Fibroblast of skin of left biceps (primary cell): ENCODE results near the gene EYA2.
"Not testable (repeated sequence)": the region's sequence is repeated elsewhere in the genome, so short reads cannot be mapped to it uniquely, and the experiment has no call there.

Experiments
- DNase-seq, 2 experiments: peaks; one replicate each; pipeline ENCODE4 v3.0.0-alpha.2; 2013; ENCODE audit warnings: low read depth in 2 of 2

EYA2 gene

DNA sequence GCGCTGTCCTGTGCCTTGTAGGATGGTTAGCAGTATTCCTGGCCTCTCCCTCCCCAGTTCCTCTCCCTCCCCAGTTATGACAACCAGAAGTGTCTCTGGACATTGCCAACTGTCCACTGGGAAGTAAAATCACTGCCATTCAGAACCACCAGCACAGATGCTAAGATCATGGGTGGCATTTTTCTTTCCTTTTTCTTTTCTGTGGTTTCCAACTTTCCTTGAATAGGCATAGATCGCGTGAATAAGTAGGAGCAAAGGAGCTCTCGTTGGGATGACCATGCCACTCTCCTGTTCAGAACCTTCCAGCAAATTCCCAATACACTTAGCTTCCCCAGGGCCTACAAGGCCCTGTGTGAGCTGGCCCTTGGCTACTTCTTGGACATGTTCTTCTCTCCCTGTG is 59.0 kb downstream of the EYA2 start:
- DNase-seq = no peak

DNA sequence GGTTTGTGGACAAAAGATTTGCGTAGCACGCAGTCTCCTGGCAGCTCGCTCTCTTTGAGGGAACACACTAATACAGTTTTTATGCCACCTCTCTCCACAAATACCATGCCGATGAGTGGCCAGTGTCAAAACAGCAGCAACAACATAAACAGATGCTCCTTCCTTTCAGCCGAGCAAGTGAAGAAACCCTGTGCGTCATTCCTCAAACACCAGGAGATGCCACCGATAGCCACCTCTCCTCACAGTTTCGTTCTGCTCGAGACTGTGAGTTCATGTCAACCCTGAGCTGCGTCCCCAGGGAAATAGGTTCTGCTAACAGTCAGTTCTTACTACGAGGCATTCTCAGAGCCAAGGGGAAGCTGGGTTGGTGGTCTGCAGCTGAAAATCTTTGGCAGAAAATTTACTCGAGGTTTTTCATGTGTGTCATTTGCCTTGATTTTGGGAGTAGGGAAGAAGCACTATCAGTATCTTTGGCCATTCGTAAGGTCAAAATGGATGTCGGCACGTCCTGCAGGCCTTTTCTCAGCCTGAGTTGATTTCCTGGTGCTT is 59.9 kb downstream of the EYA2 start:
- DNase-seq = peak; percentile 83 to 86

DNA sequence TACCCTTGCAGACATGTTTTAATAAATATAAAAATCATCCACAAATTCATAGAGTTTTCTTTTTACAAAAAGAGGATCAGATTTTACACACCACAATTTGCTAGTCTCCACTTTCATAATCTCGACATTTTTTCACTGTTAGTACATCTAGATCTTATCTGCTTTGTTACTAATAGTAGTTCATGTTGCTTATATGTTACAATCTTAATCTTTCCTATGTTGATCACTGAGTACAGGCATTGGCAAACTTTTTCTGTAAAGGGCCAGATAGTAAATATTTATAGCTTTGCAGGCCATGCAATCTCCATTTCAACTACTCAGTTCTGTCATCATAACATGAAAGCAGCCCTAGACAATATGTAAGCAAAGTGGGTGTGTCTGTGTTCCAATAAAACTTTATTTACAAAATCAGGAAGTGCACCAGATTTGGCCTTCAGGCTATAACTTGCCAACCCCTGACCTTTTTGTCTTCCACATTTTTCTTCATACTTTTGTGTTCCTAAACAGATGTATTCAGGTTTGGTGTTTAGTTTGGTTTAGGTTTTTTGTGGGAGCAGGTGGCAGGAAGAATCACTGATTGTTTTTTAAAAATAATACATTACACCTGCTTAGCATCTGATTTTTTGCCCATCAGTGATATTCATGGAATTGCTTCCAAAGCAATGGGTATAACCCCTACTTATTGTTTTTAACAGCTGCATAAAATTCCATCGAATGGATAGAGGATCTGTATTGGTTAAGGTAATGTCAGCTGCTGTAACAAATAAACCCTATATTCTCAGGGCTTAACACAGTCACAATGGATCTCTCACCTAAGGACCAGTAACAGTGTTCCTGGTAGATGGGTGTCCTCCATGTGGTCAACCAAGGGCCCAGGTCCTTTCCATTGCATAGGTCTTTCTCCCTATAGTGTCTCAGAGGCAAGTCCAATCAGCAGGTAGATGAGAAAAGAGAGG is 61.2 kb downstream of the EYA2 start:
- no peak for DNase-seq

DNA sequence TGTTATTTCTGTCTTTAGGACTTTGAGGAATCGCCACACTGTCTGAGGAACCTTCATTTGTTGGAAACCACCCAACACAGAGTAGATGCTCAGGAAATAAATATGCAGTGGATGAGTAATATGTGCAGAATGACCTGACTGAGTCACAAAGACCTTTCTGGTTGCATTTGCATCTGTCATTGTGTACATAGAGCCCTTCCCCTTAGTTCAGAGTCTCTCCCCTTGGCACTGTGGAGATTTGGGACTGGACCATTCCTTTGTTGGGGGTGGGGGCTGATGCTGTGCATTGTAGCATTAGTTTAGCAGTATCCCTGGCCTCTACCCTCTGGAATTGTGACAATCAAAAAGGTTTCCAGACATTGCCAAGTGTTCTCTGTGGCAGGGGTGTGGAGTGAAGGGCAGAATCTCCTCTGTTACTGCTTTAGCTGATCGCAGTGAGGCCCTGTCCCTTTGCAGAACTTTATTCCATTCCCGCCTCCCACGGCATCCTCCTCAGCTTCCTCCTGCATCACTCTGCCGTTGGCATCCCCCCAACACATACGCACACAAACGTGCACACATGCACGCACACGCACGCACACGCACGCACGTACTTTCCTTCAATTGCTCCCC is 64.5 kb downstream of the EYA2 start:
- DNase-seq = peak; percentile 83 to 84

DNA sequence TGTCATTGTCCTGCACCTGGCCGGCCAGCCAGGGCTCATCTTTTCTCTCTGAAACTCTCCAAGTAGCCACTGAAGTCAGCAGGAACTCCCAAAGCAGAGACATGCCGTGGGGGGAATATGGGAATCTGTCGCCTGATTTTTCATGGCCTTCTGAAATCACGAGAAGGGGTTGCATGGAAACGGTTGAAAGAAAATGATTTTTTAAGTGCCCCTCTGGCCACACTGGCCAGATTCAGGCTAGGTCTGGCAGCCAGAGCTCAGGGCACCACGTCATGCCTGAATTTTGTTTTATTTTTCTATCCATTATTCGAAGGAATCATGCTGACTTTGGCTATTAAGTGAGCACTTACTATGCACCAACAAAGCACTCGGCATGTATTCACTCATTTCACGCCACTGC is 65.2 kb downstream of the EYA2 start:
- no peak for DNase-seq

DNA sequence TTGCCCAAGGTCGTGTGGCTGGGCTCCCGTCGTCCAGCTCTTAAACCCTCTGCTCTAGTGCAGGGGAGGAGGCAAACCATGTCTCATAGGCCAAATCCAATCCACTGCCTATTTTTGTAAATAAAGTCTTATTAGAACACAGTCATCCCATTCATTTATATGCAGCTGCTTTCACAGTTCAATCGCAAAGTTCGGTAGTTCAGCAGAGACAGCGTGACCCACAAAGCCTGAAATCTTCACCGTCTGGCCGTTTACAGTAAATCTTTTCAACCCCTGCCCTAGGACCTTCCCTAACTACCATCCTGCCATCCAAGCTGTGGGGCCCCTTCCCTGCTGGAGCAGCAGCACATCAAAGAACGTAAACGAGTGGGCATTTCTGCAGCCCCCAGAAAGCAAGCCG is 65.9 kb downstream of the EYA2 start:
- DNase-seq = no peak

DNA sequence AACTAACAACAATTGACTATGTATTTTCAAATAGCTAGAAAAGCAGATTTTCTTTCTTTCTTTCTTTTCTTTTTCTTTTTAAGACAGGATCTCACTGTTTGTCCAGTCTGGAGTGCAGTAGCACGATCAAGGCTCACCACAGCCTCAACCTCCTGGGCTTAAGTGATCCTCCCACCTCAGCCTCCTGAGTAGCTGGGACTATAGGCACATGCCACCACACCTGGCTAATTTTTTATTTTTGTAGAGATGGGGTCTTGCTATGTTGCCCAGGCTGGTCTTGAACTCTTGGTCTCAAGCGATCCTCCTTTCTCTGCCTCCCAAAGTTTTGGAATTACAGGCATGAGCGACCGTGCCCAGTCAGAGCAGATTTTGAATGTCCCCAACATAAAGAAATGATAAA is 67.3 kb downstream of the EYA2 start:
- not testable (repeated sequence) for DNase-seq

DNA sequence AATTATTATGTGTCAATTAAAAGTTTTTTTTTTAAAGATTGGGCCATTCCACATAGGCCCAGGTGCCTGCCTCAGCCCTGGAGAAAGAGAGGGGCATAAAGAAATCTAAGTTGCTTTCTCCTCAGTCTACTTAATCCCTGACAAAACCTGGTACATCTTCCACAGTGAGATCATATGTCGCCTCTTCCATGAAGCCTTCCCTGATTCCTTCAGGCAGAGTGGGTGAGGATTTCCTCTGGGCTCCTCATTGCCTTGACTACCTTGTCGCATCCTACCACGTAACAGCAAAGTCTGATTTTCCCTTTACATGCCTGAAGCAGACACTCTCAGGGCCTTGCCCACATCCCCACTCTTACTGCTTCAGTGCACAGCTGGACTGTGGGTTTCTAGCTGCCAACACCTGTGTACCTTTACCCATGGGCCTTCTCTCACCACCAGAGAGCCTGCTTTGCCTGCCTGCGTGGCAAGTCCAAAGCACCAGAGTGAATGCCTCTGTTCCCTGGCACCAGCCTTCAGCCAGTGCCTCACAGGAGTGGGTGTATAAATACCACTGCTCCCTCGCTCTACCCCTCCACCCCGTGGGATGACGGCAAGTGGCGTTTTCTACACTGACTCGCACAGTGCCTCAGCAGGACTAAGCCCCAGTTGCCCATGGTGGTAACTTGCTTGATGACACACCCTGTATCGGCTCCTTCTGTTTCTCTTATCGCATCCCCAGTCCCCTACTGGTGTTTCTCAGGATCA is 68.0 kb downstream of the EYA2 start:
- no peak for DNase-seq

DNA sequence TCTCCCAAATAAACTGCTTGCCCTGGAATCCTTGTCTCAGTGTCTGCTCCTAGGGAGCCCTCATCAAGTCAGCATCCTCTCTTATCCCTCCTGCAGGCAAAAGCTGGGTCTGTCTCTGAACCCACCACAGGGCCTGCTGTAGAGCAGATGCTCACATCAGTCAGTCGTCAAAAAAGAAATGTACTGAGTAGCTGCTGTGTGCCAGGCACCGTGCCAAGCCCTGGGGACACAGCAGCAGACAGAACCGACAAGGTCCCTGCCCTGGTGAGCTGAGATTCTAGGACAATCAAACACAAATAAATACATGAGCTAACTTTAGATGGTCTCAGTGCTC is 68.5 kb downstream of the EYA2 start:
- no peak for DNase-seq

DNA sequence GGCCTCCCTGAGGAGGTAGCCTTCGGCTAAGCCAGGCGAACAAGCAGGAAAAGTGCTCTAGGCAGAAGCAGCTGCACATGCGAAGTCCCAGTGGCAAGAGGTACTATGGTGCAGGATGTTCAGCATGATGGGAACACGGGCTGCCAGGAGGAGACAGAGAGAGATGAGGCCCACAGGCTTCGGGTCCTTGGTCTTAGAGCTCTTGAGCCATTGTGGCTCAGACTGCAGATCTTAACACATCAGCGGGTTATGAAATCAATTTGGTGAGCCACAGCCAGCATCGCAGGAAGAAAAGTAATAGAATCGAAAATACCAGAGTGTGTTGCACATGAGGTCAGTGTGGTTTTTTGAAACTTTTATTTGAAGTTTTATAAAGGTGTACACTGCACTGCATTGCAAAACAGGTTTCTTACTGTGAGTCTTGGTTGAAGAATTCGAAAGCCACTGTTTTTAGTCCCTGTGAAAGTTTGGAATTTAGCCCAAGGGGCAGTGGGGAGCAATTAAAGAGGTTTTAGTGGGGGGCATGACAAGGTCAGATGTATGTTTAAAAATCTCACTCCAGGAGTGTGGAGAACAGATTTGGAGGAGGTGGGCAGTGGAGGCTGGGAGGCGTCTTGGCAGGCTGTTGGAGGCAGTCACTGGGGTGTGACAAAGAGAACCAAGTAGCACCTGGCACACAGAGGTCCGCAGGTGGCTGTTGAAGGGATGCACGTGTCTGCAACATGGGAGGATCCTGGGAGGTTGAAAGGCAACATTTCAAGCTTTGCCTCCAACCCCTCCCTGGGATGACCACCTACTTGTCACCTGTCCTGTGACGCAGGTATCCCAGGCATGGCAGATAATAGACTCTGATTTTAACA is 69.3 kb downstream of the EYA2 start:
- no peak for DNase-seq

DNA sequence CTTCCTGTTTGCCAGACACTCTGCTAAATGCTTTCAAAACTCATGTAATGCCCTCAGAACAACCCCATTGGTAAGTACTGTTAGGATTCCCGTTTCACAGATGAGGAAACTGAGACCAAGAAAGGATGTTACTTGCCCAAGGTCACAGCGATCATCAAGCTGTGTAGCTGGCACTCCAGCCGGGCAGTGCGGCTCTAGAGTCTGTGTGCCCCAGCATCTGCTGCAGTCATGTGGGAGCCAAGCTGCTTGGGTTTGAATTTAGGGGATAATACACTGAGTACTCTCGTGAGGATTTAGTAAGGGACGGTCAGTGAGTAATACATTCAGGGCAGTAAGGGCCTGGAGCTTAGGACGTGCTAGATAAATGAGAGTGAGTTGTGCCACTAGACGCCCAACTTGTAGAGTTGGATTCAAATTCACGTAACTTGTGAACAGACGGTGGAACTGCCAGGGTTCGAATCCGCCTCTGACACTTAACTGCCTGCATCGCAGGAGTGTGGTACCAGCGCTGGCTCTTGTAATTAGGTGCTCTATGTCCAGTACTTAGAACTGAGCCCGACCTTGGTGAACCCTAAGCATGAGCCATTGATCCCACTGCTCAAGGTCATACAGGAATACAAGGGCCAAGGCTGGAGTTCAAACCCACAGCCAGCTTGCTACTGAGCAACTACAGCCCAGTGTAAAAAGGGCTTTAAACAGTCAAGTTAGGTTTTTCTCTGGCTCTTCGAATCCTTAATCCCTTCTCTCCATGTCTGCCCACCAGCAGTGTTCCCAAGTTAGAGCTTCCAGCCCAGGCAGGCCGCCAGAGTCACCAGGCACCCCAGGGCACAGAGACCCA is 70.2 kb downstream of the EYA2 start:
- DNase-seq = no peak

DNA sequence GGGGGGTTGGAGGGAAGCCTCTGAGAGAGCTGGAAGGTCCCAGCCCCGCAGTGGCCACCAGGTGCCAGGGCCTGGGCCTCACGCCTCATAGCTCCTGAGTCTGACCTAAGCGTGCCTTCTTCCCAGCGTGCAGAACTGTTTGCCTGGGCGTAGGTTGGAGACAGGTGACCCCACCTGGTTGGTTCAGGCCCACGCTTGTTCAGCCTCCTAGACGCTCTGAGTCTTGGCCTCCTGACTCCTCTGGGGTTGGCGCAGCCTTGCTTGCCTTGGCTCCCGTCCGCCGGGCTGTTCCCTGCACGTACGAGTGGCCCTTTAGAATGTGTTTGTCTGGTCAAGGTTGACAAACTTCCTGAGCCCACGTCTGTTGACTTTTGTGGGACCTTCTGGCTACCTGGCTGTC is 70.8 kb downstream of the EYA2 start:
- no peak for DNase-seq

DNA sequence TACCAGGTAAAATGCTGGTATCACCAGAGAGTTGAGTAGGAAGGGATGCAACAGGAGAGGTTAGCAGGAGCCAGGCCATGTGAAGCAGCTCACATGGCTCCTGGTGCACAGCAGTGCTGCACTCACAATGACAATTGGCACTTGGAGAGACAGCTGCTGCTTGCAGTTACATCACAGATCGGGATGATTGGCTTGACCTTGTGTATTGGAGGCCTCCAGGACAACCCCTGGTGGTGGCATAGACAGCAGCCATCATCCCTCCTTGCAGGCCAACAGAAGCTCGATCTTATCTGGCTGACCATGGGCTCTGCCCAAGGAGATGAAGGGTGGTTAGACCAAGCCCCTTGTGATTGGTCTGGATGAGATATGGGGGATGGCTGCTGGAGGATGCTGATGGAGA is 73.0 kb downstream of the EYA2 start:
- no peak for DNase-seq

DNA sequence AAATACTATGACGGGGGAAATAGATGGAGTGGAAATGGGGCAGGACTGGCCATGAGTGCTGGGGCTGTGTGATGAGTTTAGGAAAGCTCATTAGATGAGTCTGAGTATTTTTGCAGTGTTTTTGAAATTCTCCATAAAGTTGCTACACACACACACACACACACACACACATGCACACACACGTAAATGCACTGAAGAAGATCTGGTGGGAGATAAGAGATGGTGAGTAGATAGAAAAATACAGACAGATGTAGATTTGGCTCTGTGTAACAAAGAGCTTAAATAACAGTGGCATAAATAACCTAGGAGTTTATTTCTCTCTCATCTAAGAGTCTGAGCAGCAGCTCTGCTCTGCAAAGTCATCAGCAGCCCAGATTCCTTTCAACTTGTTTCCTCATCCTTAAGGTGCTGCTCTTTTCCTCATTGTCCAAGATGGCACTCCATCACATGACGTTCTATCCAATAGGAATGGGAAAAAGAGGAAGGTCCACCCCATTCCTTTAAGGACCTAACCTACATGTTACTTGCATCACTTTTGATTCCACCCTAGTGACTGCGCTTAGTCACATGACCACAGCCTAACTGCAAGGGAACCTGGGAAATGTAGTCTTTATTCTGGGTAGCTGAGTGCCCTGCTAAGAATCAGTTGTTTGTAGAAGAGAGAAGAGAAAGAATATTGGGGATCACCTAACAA is 76.4 kb downstream of the EYA2 start:
- DNase-seq = peak; percentile 74 to 75

DNA sequence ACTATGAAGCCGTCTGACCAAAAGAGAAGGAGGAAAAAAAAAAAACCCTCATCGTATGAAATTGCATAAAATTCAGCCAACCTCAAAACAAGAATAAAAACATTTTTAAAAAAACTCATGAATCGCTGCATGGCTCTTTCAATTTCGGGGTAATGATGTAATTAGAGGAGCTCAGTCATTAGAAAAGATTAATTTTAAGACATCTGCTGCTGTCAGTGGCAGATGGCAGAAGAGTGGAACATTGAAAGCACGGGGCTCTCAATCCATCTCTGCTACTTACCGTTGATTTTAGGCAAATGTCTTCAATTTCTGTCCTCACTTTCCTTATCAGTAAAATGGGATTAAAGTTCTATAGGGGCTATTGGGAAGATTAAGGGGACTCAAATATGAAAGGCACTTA is 79.1 kb downstream of the EYA2 start:
- no peak for DNase-seq

DNA sequence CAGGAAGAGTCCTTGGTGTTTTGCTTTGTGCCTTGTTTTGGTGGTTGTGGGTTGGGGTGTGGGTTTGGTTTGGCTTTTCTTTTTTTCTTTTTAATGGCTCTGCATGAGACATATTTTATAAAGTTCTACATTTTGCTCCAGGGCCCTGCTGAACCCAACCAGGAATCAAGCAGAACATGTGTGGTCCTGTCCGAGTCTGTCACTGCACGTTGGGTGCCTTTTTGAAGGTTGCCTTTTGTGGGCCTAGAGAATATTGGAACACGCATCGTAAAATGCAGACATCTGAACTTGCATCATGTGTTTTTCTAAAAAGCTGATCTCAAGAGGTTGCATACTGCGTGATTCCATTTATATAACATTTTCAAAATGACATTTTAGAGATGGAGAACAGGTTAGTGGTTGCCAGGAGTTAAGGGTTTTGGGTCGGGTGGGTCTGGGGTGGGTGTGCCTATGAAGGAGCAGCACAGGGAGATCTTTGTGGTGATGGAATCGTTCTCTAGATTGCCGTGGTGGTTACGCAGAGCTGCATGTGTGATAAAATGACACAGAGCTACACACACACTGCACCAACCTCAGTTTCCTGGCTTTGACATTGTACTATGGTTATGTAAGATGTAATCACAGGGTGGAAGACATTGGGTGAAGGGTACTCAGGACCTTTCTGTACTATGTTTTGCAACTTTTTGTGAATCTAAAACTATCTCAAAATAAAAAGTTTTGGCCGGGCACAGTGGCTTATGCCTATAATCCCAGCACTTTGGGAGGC is 80.2 kb downstream of the EYA2 start:
- no peak for DNase-seq

DNA sequence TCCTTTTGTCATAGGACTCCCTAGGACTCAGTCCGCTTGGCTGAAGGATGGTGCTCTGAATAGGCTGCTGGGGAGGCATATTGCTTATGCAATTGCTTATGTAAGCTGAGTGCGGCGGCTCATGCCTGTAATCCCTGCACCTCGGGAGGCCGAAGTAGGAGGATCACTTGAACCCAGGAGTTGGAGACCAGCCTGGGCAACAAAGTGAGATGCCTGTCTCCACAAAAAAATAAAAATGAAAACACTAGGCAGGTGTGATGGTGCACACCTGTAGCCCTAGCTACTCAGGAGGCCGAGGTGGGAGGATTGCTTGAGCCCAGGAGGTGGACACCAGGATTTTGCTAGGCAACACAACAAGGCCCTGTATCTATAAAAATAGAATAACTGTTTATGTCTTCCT is 81.3 kb downstream of the EYA2 start:
- DNase-seq = no peak

DNA sequence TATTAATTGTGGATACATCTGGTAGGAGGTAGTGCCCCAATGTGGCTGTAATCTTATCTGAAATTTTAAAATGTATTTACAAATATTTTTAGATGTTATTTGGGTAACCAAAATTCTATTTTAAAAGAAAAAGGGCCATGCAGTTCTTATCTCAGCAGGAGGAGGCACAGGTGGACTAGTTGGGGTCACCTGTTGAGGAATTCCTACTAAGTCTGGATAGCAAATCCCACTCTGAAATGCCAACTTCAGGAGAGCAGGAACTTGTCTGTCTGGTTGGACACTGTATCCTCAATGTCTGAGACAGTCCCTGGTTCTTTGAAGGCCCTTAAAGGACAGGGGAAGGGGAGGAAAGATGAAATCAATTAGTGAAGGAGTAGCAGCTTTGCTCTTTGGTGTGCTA is 82.6 kb downstream of the EYA2 start:
- DNase-seq = no peak

DNA sequence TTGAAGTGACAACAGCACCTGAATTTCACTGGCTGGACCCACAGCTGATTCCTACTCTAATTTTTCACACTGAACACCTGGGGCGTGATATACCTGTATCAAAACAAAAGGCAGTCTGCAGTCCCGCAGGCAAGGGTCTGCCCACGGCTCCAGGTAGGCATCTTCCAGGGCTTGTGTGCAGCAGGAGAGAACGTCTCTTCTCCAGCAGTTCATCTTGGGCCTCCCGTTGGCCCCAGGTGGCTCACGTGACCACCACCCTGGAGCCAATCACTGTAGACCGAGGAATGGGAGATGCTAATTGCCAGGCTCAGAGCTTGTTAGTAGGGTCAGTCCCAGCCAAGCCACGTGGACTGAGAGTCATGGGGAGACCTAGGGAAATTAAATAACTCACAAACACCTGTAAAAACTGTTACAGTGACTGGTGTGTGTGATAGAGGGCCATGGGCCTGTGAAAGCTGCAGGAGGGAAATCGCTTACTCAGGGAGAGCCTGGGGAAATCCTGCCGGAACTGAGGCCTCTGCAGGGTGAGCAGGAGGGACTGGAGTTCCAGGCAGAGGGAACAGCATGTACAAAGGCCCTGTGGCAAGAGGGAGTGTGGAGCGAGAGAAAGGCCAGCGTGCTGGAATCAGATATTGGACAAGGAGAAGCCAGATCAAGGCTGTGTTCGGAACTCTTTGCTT is 83.4 kb downstream of the EYA2 start:
- DNase-seq = no peak
